ENCODE results near the gene SMAD6. TPM values are rescaled to one million over a fixed set of nuclear protein-coding genes. Genes with fewer than 3 reads are reported as not detected.

Gene SMAD6
- total RNA-seq, 6 experiments from 2014 or later = 10.2 to 18.1 (median 16.4) TPM

DNA sequence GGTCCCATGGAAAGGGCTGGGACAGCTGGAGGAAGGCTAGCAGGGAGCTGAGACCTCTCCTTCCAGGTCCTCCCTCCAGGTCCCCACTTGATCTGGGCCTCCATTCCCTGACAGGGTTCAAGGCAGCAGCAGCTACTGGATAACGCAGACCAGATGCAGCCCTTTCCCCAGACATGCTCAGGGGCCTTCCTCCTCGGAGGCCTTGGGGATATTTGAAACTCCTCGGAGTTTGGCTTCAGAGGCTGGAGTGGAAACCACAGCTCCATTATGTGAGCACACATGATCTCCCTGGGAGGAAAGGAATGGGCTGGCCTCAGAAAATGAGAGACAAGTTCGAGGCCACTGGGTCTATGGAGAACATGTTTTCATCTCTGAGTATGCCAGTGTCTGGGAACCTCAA, 119.3 kb downstream of the SMAD6 start:
- TF ChIP-seq, protein P1, sequence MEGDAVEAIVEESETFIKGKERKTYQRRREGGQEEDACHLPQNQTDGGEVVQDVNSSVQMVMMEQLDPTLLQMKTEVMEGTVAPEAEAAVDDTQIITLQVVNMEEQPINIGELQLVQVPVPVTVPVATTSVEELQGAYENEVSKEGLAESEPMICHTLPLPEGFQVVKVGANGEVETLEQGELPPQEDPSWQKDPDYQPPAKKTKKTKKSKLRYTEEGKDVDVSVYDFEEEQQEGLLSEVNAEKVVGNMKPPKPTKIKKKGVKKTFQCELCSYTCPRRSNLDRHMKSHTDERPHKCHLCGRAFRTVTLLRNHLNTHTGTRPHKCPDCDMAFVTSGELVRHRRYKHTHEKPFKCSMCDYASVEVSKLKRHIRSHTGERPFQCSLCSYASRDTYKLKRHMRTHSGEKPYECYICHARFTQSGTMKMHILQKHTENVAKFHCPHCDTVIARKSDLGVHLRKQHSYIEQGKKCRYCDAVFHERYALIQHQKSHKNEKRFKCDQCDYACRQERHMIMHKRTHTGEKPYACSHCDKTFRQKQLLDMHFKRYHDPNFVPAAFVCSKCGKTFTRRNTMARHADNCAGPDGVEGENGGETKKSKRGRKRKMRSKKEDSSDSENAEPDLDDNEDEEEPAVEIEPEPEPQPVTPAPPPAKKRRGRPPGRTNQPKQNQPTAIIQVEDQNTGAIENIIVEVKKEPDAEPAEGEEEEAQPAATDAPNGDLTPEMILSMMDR (IDR thresholded peaks at IDR 0.05) = no peak
- H3K9me3 Mint-ChIP-seq = no peaks in the 10 kb centered on the region
- no peak overlapping the region for H3K4me3 Mint-ChIP-seq
- no peak overlapping the region for H3K27ac Mint-ChIP-seq
- peaks cover 31% of the 10 kb centered on the region for H3K4me1 Mint-ChIP-seq (ENCODE audit: low read depth)
- H3K27me3 Mint-ChIP-seq (ENCODE audit: insufficient read depth) = peaks cover 2% of the 10 kb centered on the region; the same call in 1 of the 2 replicates
- no peaks in the 10 kb centered on the region; the same call in 1 of the 2 replicates for H3K36me3 Mint-ChIP-seq (ENCODE audit: low read depth)
- DNase-seq = no peak

DNA sequence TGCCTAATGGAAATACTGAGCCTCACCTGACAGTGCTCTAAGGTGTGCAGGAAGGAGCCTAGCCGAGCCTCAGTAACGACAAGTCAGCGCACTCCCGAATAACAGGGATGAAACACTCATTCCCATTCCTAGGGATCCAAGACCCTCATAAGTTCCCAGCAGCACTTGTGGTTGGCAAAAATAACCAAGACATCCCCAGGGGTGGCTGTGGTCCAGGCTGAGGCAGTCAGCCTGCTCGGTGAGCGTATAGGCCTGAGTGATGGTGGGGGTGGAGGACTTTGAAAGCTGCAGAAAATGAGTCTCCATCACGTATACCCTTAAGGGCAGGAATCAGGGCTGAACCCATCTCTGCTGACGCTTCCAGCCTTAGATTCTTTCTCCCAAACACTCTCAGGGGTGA, 120.1 kb downstream of the SMAD6 start:
- H3K9me3 Mint-ChIP-seq = no peaks in the 10 kb centered on the region
- H3K4me1 Mint-ChIP-seq (ENCODE audit: low read depth) = peaks cover 23% of the 10 kb centered on the region
- no peaks in the 10 kb centered on the region for H3K36me3 Mint-ChIP-seq (ENCODE audit: low read depth)
- no peak overlapping the region for H3K27ac Mint-ChIP-seq
- H3K27me3 Mint-ChIP-seq (ENCODE audit: insufficient read depth) = peaks cover 2% of the 10 kb centered on the region; the same call in 1 of the 2 replicates
- TF ChIP-seq, protein P1 (IDR thresholded peaks at IDR 0.05) = no peak
- H3K4me3 Mint-ChIP-seq = no peak overlapping the region
- no peak for DNase-seq

DNA sequence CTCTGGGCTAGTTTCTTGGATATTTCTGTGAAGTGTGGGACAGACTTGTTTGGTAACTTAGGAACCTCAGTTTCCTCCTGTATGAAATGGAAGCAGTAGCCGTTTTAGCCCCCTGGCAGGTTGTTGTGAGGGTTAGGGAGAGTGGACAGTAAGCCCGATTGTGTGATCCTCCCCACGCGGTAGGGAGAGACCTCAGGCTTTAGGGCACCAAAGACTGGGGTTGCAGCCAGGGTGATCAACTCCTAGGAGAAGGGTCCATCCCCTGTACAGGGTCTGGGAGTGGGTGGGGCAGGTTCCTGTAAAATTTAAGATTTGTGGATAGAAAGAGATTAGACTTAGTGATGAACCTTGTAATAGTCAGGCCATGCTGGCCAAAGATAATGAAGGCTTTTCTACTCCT, 120.5 kb downstream of the SMAD6 start:
- no peak for DNase-seq
- H3K4me3 Mint-ChIP-seq = no peak overlapping the region
- H3K36me3 Mint-ChIP-seq (ENCODE audit: low read depth) = no peaks in the 10 kb centered on the region
- H3K9me3 Mint-ChIP-seq = no peaks in the 10 kb centered on the region
- peaks cover 21% of the 10 kb centered on the region for H3K4me1 Mint-ChIP-seq (ENCODE audit: low read depth)
- H3K27me3 Mint-ChIP-seq (ENCODE audit: insufficient read depth) = peaks cover 2% of the 10 kb centered on the region; the same call in 1 of the 2 replicates
- no peak overlapping the region for H3K27ac Mint-ChIP-seq
- TF ChIP-seq, protein P1 (IDR thresholded peaks at IDR 0.05) = no peak

DNA sequence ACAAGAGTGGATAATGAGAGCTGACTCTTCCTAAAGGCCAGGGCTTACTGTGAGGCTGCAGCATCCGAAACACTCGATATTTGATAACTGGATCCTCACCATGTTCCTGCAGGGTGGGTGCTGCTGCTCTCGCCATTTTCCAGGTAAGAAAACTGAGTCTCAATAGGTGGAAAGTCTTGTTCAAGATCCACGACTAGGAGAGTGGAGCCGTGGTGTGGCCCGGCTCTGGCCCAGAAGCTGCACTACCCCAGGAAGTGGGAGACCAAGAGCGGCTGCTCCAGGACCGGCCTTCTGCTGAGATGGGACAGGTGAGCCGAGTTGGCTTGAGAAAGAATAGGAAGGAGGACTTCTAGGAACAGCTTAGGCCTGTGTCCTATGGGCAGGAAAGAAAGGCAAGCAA, 121.6 kb downstream of the SMAD6 start:
- H3K27ac Mint-ChIP-seq = no peak overlapping the region
- no peaks in the 10 kb centered on the region for H3K9me3 Mint-ChIP-seq
- no peak for DNase-seq
- H3K4me1 Mint-ChIP-seq (ENCODE audit: low read depth) = peaks cover 18% of the 10 kb centered on the region
- no peak overlapping the region for H3K4me3 Mint-ChIP-seq
- no peaks in the 10 kb centered on the region for H3K36me3 Mint-ChIP-seq (ENCODE audit: low read depth)
- TF ChIP-seq, protein P1 (IDR thresholded peaks at IDR 0.05) = no peak
- H3K27me3 Mint-ChIP-seq (ENCODE audit: insufficient read depth) = peaks cover 2% of the 10 kb centered on the region; the same call in 1 of the 2 replicates

DNA sequence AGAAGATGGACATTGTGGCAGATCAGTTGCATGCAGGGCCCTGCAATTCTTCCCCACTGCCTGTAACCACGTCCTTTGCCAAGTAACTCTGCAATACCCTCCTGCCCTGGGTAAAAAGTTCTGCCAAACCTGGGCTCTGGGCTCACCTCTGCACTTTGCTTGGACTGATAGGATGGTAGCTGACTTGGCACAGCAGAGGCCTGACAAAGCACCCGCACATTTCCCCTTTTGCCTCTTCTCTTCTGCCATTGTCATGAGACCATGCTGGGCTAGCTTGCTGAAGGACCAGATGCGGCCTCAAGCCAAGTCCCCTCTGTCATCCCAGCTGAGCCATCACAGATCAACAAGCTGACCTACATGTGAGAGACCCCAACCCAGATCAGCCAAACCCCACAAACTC, 122.4 kb downstream of the SMAD6 start:
- TF ChIP-seq, protein P1 (IDR thresholded peaks at IDR 0.05) = no peak
- Mint-ChIP-seq H3K9me3 (no peaks in the 10 kb centered on the region), H3K4me3 (no peak overlapping the region), H3K27ac (no peak overlapping the region), H3K36me3 (ENCODE audit: low read depth) (no peaks in the 10 kb centered on the region), H3K4me1 (ENCODE audit: low read depth) (peaks cover 12% of the 10 kb centered on the region), H3K27me3 (ENCODE audit: insufficient read depth) (peaks cover 2% of the 10 kb centered on the region; the same call in 1 of the 2 replicates)
- no peak for DNase-seq

DNA sequence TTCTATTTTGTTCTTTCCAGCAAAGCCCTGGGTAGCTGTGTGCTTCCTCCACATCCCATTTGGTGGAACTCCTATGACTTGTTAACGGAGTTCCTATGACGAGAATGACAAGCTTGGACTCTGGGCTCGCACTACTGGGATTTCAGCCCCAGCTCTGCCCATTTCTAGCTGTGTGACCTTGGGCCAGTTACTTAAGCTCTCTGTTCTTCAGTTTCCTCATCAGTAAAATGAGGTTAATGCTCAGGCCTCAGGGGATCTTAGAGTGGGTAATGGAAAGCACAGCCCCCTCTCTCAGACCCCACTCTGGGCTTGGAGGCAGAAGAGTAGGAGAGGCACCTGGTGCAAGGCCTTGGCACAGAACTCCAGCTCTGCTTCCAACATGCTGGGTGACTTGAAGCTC, 123.1 kb downstream of the SMAD6 start:
- TF ChIP-seq, protein P1 (IDR thresholded peaks at IDR 0.05) = no peak
- no peaks in the 10 kb centered on the region for H3K9me3 Mint-ChIP-seq
- no peaks in the 10 kb centered on the region for H3K27me3 Mint-ChIP-seq (ENCODE audit: insufficient read depth)
- peaks cover 15% of the 10 kb centered on the region for H3K4me1 Mint-ChIP-seq (ENCODE audit: low read depth)
- no peak overlapping the region for H3K27ac Mint-ChIP-seq
- no peaks in the 10 kb centered on the region for H3K36me3 Mint-ChIP-seq (ENCODE audit: low read depth)
- no peak overlapping the region for H3K4me3 Mint-ChIP-seq
- DNase-seq = no peak
